Tibial artery (tissue), 4 donors: ENCODE measurements around the gene KLK6.
"Not testable (repeated sequence)": the region's sequence is repeated elsewhere in the genome, so short reads cannot be mapped to it uniquely, and the experiment has no call there.

Experiments used
- DNase-seq, 2 donors: peaks; one replicate each; pipeline ENCODE4 v3.0.0-alpha.2; 2019
- H3K27ac ChIP-seq, 2 donors: fragments of 200-600 bp; sonication (generic) in 1 of 2; 1 replicate in 1 of 2; 2 replicates in 1 of 2; pipeline ENCODE4 v1.5.1; 2018 to 2019; ENCODE audit warnings: mild to moderate bottlenecking in 1 of 2
- H3K27me3 ChIP-seq, 2 donors: fragments of 200-600 bp; sonication (generic) in 1 of 2; one replicate each; pipeline versions ENCODE4 v1.5.1 to v1.6.0; 2016 to 2019
- H3K36me3 ChIP-seq, 3 donors: fragments of 200-600 bp; sonication (generic) in 2 of 3; one replicate each; pipeline ENCODE4 v1.5.1; 2016 to 2019; ENCODE audit warnings: mild to moderate bottlenecking in 2 of 3
- H3K4me1 ChIP-seq, 4 donors: fragments of 200-600 bp; sonication (generic) in 2 of 4; 1 replicate in 3 of 4; 2 replicates in 1 of 4; pipeline ENCODE4 v1.5.1; 2016 to 2019
- H3K4me3 ChIP-seq, 2 donors: fragments of 200-600 bp; sonication (generic) in 1 of 2; 1 replicate in 1 of 2; 2 replicates in 1 of 2; pipeline ENCODE4 v1.5.1; 2018 to 2019; ENCODE audit warnings: mild to moderate bottlenecking in 2 of 2
- H3K9me3 ChIP-seq, 3 donors: fragments of 200-600 bp; sonication (generic) in 1 of 3; one replicate each; pipeline ENCODE4 v1.5.1; 2016 to 2019
- CTCF ChIP-seq, 2 experiments: fragments of 200-600 bp in 1 of 2; fragments of 450-650 bp in 1 of 2; IDR thresholded peaks; one replicate each; pipeline ENCODE4 v1.5.1; 2017 to 2019; ENCODE audit warnings: antibody characterized with exemption in 2 of 2, mild to moderate bottlenecking in 1 of 2, moderate library complexity in 1 of 2
- intact Hi-C: fragments of 100-400 bp; cut with DNase I; formaldehyde crosslinking; loops from one replicate; pipeline ENCODE4 v1.15.0; 2023; ENCODE audit warnings: low total_unique reads

Gene KLK6

DNA sequence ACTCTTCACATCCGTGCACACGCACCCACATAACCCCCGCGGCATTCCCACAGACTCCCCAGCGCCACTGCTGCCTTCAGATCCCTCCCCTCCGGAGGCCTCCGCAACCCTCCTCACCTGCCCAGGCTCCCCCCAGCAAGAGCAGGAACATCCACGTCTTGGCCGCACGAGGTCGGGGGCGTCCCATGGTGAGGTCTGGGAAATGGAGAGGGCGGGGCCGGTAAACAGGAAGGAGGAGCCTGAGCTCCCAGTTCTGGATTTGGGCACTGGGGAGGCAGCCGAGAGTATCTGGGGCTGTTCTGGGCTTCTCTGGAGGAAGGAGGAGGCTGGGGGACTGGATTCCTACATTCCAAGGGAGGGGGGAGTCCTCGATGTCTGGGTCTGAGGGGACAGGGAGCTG lies 31.6 kb upstream of the KLK6 start:
- H3K27me3 ChIP-seq, result peaks cover 0 to 40% of the 10 kb centered on the region in 2 donors
- no peak overlapping the region for H3K27ac ChIP-seq
- no peak for TF ChIP-seq CTCF (IDR thresholded peaks at IDR 0.05)
- H3K9me3 ChIP-seq, result no peaks in the 10 kb centered on the region
- H3K4me3 ChIP-seq, result no peak overlapping the region
- no peaks in the 10 kb centered on the region for H3K36me3 ChIP-seq
- intact Hi-C loops, result no loop called here
- DNase-seq, result no peak
- H3K4me1 ChIP-seq, result peaks cover 0 to 11% (median 0%) of the 10 kb centered on the region in 4 donors

- no peaks in the 10 kb centered on the region for H3K9me3 ChIP-seq
- intact Hi-C loops, result no loop called here
- peaks cover 0 to 40% of the 10 kb centered on the region in 2 donors for H3K27me3 ChIP-seq
Observed at GRCh38 chr19:51000426-51000825, 31.0 kb upstream of the KLK6 start.

GRCh38 chr19:50998686-50999085 lies 29.3 kb upstream of the KLK6 start:
- Histone ChIP-seq H3K4me3 (no peak overlapping the region), H3K27ac (no peak overlapping the region), H3K9me3 (no peaks in the 10 kb centered on the region), H3K27me3 (peaks cover 0 to 40% of the 10 kb centered on the region in 2 donors), H3K4me1 (peaks cover 0 to 11% (median 0%) of the 10 kb centered on the region in 4 donors), H3K36me3 (no peaks in the 10 kb centered on the region)
- no peak for TF ChIP-seq CTCF (IDR thresholded peaks at IDR 0.05)
- intact Hi-C loops, result no loop called here
- no peak for DNase-seq

More at GRCh38 chr19:51000426-51000825, 31.0 kb upstream of the KLK6 start:
- H3K4me3 ChIP-seq, result no peak overlapping the region
- DNase-seq, result no peak
- no peak for TF ChIP-seq CTCF (IDR thresholded peaks at IDR 0.05)
- H3K4me1 ChIP-seq, result peaks cover 0 to 11% (median 0%) of the 10 kb centered on the region in 4 donors
- H3K27ac ChIP-seq, result no peak overlapping the region
- H3K36me3 ChIP-seq, result no peaks in the 10 kb centered on the region

DNA sequence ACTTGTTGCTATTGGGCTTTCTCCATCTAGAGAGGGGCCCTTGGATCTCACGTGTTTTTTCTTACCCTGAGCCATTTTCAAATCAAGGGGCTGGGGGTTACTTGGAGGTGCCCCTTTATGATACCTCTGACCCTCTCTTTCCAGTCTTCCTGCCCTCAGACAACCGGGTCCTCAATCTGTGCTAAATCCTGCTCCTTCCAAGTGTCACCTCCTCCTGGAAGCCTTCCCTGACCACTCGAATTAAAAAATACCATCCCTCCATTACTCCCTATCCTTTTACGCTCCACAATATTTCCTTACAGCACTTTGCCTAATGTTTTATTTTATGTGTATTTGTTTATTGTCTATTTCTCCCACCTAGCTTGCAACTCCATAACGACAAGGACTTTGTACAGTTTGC lies 28.7 kb upstream of the KLK6 start:
- H3K27me3 ChIP-seq, result peaks cover 0 to 35% of the 10 kb centered on the region in 2 donors
- H3K4me3 ChIP-seq, result no peak overlapping the region
- no peaks in the 10 kb centered on the region for H3K9me3 ChIP-seq
- intact Hi-C loops, result no loop called here
- no peaks in the 10 kb centered on the region for H3K36me3 ChIP-seq
- no peak overlapping the region for H3K27ac ChIP-seq
- no peak for TF ChIP-seq CTCF (IDR thresholded peaks at IDR 0.05)
- no peak for DNase-seq
- peaks cover 0 to 11% (median 0%) of the 10 kb centered on the region in 4 donors for H3K4me1 ChIP-seq

DNA sequence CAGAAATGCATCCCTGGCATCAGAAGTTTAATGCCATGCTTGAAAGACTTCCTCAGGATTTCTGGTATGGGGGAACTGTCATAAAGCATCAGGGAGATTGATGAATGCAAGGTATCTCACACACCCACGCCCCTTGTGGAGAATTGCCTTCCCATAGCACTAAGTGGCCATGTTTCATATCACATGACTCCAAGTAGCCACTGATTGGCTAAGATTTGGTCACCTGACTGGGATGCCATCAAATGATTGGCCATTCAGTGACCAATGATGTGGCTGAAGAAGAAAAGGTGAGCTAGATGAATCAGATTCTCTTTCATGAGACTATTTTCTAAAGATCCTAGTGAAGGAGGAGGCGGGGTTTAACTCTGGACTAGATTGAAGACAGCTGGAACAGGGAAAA lies 24.7 kb upstream of the KLK6 start:
- no peaks in the 10 kb centered on the region for H3K4me1 ChIP-seq
- DNase-seq, result no peak
- TF ChIP-seq CTCF (IDR thresholded peaks at IDR 0.05), result no peak
- no peak overlapping the region for H3K4me3 ChIP-seq
- H3K36me3 ChIP-seq, result no peaks in the 10 kb centered on the region
- H3K27me3 ChIP-seq, result no peaks in the 10 kb centered on the region
- intact Hi-C loops, result no loop called here
- H3K27ac ChIP-seq, result no peak overlapping the region
- no peaks in the 10 kb centered on the region for H3K9me3 ChIP-seq

GRCh38 chr19:50992666-50993035 lies 23.3 kb upstream of the KLK6 start:
- TF ChIP-seq CTCF (IDR thresholded peaks at IDR 0.05), result no peak
- intact Hi-C loops, result no loop called here
- Histone ChIP-seq H3K4me1 (no peaks in the 10 kb centered on the region), H3K27ac (no peak overlapping the region), H3K9me3 (no peaks in the 10 kb centered on the region), H3K27me3 (no peaks in the 10 kb centered on the region), H3K36me3 (no peaks in the 10 kb centered on the region), H3K4me3 (no peak overlapping the region)
- no peak for DNase-seq

DNA sequence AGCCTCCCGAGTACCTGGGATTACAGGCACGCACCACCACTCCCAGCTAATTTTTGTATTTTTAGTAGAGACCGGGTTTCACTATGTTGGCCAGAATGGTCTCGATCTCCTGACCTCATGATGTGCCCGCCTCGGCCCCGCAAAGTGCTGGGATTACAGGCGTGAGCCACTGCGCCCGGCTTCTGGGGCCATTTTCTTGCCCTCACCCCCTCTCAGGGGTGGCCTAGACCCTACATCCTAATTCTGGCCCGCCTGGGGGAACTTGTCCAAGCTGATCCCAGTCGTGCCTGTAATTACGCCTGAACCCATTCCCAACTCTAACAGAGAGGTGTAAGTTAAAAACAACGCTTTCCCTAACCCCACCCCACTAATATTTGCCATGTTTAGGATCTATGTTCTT lies 15.0 kb upstream of the KLK6 start:
- DNase-seq, H3K27ac ChIP-seq, H3K4me3 ChIP-seq, H3K9me3 ChIP-seq, intact Hi-C loops, H3K4me1 ChIP-seq, H3K36me3 ChIP-seq: not testable (repeated sequence)
- peaks cover 0 to 30% of the 10 kb centered on the region in 2 donors for H3K27me3 ChIP-seq
